GM12891 (cell line): ENCODE results near the gene DUSP22.
A peak's percentile ranks its signal among the peaks of the same experiment; 100 is the strongest.

Source experiments
- POLR2A ChIP-seq: IDR thresholded peaks from 2 replicates; pipeline ENCODE4 v1.6.1; 2011; ENCODE audit warnings: low read depth, low read length, control low read depth
- POLR2AphosphoS5 ChIP-seq: IDR thresholded peaks from 2 replicates; pipeline ENCODE4 v1.6.1; 2011; ENCODE audit warnings: low read depth, low read length, control low read depth
- POU2F2 ChIP-seq: IDR thresholded peaks from 2 replicates; pipeline ENCODE4 v1.6.1; 2011; ENCODE audit warnings: low read depth, mild to moderate bottlenecking, control low read depth, low read length, moderate library complexity
- SPI1 ChIP-seq: IDR thresholded peaks from 2 replicates; pipeline ENCODE4 v1.6.1; 2011; ENCODE audit warnings: low read depth, low read length, control low read depth
- TAF1 ChIP-seq: IDR thresholded peaks from 2 replicates; pipeline ENCODE4 v1.6.1; 2011; ENCODE audit warnings: low read depth, low read length, control low read depth

- no peak for TF ChIP-seq SPI1
- 0 out of 2 replicates have a peak, but pooled peaks have one; percentile 39 for TF ChIP-seq POLR2A
- no peak for TF ChIP-seq POU2F2
- TF ChIP-seq TAF1: no peak
- peak; percentile 44; the same call in 1 of the 2 replicates for TF ChIP-seq POLR2AphosphoS5
Measured at GRCh38 chr6:396126-396520, 103.8 kb downstream of the DUSP22 start.
